Osteocyte (in vitro differentiated cells): Measurements from ENCODE around the gene ZNF630. TPM values are rescaled to one million over a fixed set of nuclear protein-coding genes. Genes with fewer than 3 reads are reported as not detected.
"Not testable (repeated sequence)": the region's sequence is repeated elsewhere in the genome, so short reads cannot be mapped to it uniquely, and the experiment has no call there.

Experiments used
- DNase-seq: peaks from one replicate; pipeline ENCODE4 v3.0.0; 2021; ENCODE audit warnings: mixed read lengths; ENCODE audit not compliant: unreplicated experiment; ENCODE audit errors: extremely low spot score
- H3K27ac Mint-ChIP-seq: one replicate; pipeline ENCODE4 v1.8.0; 2021; ENCODE audit warnings: mild to moderate bottlenecking, mixed read lengths; ENCODE audit not compliant: unreplicated experiment
- H3K27me3 Mint-ChIP-seq: one replicate; pipeline ENCODE4 v1.8.0; 2021; ENCODE audit warnings: mixed read lengths; ENCODE audit not compliant: unreplicated experiment
- H3K36me3 Mint-ChIP-seq: one replicate; pipeline ENCODE4 v1.8.0; 2021; ENCODE audit warnings: mixed read lengths; ENCODE audit not compliant: unreplicated experiment
- H3K4me1 Mint-ChIP-seq: one replicate; pipeline ENCODE4 v1.8.0; 2021; ENCODE audit warnings: mixed read lengths; ENCODE audit not compliant: unreplicated experiment
- H3K4me3 Mint-ChIP-seq: one replicate; pipeline ENCODE4 v1.8.0; 2021; ENCODE audit warnings: mild to moderate bottlenecking, moderate library complexity, mixed read lengths; ENCODE audit not compliant: unreplicated experiment
- H3K9me3 Mint-ChIP-seq: one replicate; pipeline ENCODE4 v1.8.0; 2021; ENCODE audit warnings: mixed read lengths; ENCODE audit not compliant: unreplicated experiment
- CTCF ChIP-seq: fragments of 200-600 bp; sonication (generic); IDR thresholded peaks from 2 replicates; pipeline ENCODE4 v1.5.0; 2021; ENCODE audit warnings: antibody characterized with exemption, mild to moderate bottlenecking, moderate library complexity
- total RNA-seq: library from RNA; stranded (reverse); gene quantifications from 2 replicates; pipeline ENCODE4 v1.2.1, GENCODE V29; 2021

The ZNF630 gene
- total RNA-seq, 1 donor from 2014 or later, result 2.4 TPM

GRCh38 chrX:48046846-48047245 lies 24.6 kb downstream of the ZNF630 start:
- Mint-ChIP-seq H3K27ac (no peak overlapping the region), H3K4me3 (no peak overlapping the region), H3K4me1 (no peaks in the 10 kb centered on the region), H3K27me3 (no peaks in the 10 kb centered on the region), H3K9me3 (peaks cover 27% of the 10 kb centered on the region), H3K36me3 (no peaks in the 10 kb centered on the region)
- no peak for TF ChIP-seq CTCF
- DNase-seq, result no peak

- Mint-ChIP-seq H3K36me3 (no peaks in the 10 kb centered on the region), H3K27ac (no peak overlapping the region), H3K4me1 (no peaks in the 10 kb centered on the region), H3K4me3 (no peak overlapping the region), H3K9me3 (peaks cover 27% of the 10 kb centered on the region), H3K27me3 (no peaks in the 10 kb centered on the region)
- TF ChIP-seq CTCF, result no peak
- no peak for DNase-seq
Measured at GRCh38 chrX:48045410-48046311, 25.8 kb downstream of the ZNF630 start.

- Mint-ChIP-seq H3K27ac (no peak overlapping the region), H3K4me1 (no peaks in the 10 kb centered on the region), H3K27me3 (no peaks in the 10 kb centered on the region)
Measured at GRCh38 chrX:48043056-48043455, 28.4 kb downstream of the ZNF630 start.

GRCh38 chrX:48035891-48036290 lies 35.5 kb downstream of the ZNF630 start:
- Mint-ChIP-seq H3K4me3 (no peak overlapping the region), H3K9me3 (peaks cover 25% of the 10 kb centered on the region), H3K36me3 (no peaks in the 10 kb centered on the region), H3K4me1 (no peaks in the 10 kb centered on the region), H3K27me3 (no peaks in the 10 kb centered on the region), H3K27ac (no peak overlapping the region)
- peak; percentile 53 for DNase-seq
- no peak for TF ChIP-seq CTCF

More at GRCh38 chrX:48043056-48043455, 28.4 kb downstream of the ZNF630 start:
- Mint-ChIP-seq H3K4me3 (no peak overlapping the region), H3K9me3 (peaks cover 32% of the 10 kb centered on the region), H3K36me3 (no peaks in the 10 kb centered on the region)
- DNase-seq, result peak; percentile 32
- TF ChIP-seq CTCF, result no peak

- not testable (repeated sequence) for H3K36me3 Mint-ChIP-seq, H3K4me3 Mint-ChIP-seq, H3K4me1 Mint-ChIP-seq, H3K27me3 Mint-ChIP-seq, H3K27ac Mint-ChIP-seq
- DNase-seq, result peak; percentile 46
- H3K9me3 Mint-ChIP-seq, result peaks cover 13% of the 10 kb centered on the region
Measured at GRCh38 chrX:48030641-48031173, 40.7 kb downstream of the ZNF630 start.
